Natural killer cell treated with Interleukin-12 subunit alpha and Interleukin-12 subunit beta and Interleukin-15 and Interleukin-18, amount 100 ng/mL, for 72 hours (primary cell): Measurements from ENCODE around the gene MRPS34. TPM values are rescaled to one million over a fixed set of nuclear protein-coding genes. Genes with fewer than 3 reads are reported as not detected.

Experiments used
- ATAC-seq, 2 donors: fragments of 150-1000 bp; cut with Tn5 transposase in 1 of 2; sonication (Bioruptor Pico), chemical (Tn5 transposase) in 1 of 2; 2 replicates each; pipeline ENCODE4 v1.10.0; 2021
- DNase-seq: peaks from one replicate; pipeline ENCODE4 v3.0.0; 2022; ENCODE audit warnings: low spot score
- H3K27ac Mint-ChIP-seq, 2 donors: 1 replicate in 1 of 2; 2 replicates in 1 of 2; pipeline ENCODE4 v1.8.0; 2022; ENCODE audit warnings: mixed read lengths in 2 of 2, mild to moderate bottlenecking in 1 of 2, moderate library complexity in 1 of 2
- H3K27me3 Mint-ChIP-seq, 2 donors: 1 replicate in 1 of 2; 2 replicates in 1 of 2; pipeline ENCODE4 v1.8.0; 2022; ENCODE audit warnings: mixed read lengths in 2 of 2
- H3K36me3 Mint-ChIP-seq: one replicate; pipeline ENCODE4 v1.8.0; 2022; ENCODE audit warnings: mixed read lengths
- H3K4me1 Mint-ChIP-seq, 2 donors: 1 replicate in 1 of 2; 2 replicates in 1 of 2; pipeline ENCODE4 v1.8.0; 2022; ENCODE audit warnings: low read depth in 2 of 2, mixed read lengths in 2 of 2, mild to moderate bottlenecking in 1 of 2
- H3K4me3 Mint-ChIP-seq: one replicate; pipeline ENCODE4 v1.8.0; 2022; ENCODE audit warnings: mixed read lengths
- H3K9me3 Mint-ChIP-seq: 2 replicates; pipeline ENCODE4 v1.8.0; 2022; ENCODE audit warnings: mixed read lengths
- total RNA-seq, 2 donors: library from RNA; stranded (reverse); gene quantifications; one replicate each; pipeline ENCODE4 v1.2.3, GENCODE V29; 2022

MRPS34 gene
- total RNA-seq, 2 donors from 2014 or later: 98.1 to 192 TPM

DNA sequence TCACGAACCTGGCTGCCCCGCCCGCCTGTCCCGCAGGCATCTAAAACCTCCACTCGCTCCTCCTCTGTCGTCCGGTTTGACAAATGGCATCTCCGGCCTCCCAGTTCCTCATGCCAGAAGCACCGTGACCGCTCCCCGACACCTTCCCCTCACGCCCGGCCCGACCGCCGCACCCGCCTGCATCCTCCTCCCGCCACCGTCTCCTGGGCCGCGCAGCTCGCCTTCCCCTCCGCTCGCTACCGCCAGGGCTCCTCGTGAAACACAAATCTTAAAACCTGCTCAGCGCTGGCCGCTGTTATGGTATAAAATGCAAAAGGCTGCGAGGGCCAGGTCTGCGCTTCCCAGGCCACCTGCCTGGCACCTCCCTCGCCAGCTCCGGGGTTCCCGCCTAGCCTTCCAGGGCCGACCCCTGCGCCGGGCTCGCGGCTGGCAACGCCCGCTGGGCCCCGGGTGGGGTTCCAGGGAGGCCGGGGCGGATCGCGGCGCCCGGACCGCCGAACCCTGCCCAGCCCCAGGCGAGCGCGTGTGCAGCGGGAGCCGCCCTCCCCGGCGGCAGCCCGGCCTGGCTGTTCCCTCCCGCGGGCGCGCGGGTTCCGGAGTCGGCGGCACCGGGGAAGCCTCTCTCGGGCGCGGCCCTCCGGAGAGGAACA is 8.9 kb upstream of the MRPS34 start:
- peaks cover 14 to 15% of the 10 kb centered on the region in 2 donors for H3K4me1 Mint-ChIP-seq
- H3K36me3 Mint-ChIP-seq: no peaks in the 10 kb centered on the region
- H3K9me3 Mint-ChIP-seq: no peaks in the 10 kb centered on the region
- no peaks in the 10 kb centered on the region for H3K27me3 Mint-ChIP-seq
- DNase-seq (no peak), ATAC-seq (peak in 1 of 2 donors; percentile 18)
- peak overlapping the region; percentile 37 to 61 for H3K27ac Mint-ChIP-seq
- H3K4me3 Mint-ChIP-seq: peak overlapping the region; percentile 94

DNA sequence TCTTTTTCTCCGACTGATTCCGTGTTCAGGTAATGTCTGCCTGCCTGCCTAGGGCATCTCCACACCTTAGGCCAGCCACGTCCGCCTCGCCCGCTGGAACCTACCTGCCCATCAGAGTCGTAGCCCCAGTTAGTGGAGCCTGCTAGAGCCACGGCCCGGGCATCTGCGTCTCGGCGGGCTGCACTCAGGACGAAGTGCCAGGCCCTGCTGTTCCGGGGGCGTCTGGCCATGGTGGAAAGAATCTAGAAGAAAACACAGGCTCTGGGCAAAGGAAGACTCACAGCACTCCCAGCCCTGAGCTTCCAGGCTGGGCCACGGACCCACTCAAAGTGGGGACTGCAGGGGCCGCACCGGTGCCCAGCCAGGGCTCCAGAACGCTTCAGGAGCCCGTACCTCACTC is 8.3 kb upstream of the MRPS34 start:
- Mint-ChIP-seq H3K9me3 (no peaks in the 10 kb centered on the region), H3K4me3 (peak overlapping the region; percentile 81), H3K36me3 (no peaks in the 10 kb centered on the region), H3K27me3 (no peaks in the 10 kb centered on the region), H3K4me1 (peaks cover 14 to 15% of the 10 kb centered on the region in 2 donors), H3K27ac (peak overlapping the region; percentile 37 to 61)
- DNase-seq (no peak), ATAC-seq (no peak)

DNA sequence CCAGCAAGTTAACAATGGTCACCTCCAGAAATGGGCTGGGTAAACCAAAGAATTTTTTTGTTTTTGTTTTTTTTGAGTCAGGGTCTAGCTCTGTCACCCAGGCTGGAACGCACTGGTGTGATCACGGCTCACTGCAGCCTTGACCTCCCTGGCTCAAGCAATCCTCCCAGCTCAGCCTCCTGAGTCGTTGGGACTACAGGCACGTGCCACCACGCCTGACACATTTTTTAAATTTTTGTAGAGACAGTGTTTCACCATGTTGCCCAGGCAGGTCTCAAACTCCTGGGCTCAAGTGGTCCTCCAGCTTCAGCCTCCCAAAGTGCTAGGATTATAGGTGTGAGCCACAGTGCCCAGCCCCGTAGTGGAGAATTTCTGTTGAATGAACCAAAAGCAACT is 7.7 kb upstream of the MRPS34 start:
- ATAC-seq: no peak
- DNase-seq: no peak
- Mint-ChIP-seq H3K4me3 (no peak overlapping the region), H3K27ac (no peak overlapping the region), H3K9me3 (no peaks in the 10 kb centered on the region), H3K27me3 (no peaks in the 10 kb centered on the region), H3K4me1 (peaks cover 14 to 15% of the 10 kb centered on the region in 2 donors), H3K36me3 (no peaks in the 10 kb centered on the region)

DNA sequence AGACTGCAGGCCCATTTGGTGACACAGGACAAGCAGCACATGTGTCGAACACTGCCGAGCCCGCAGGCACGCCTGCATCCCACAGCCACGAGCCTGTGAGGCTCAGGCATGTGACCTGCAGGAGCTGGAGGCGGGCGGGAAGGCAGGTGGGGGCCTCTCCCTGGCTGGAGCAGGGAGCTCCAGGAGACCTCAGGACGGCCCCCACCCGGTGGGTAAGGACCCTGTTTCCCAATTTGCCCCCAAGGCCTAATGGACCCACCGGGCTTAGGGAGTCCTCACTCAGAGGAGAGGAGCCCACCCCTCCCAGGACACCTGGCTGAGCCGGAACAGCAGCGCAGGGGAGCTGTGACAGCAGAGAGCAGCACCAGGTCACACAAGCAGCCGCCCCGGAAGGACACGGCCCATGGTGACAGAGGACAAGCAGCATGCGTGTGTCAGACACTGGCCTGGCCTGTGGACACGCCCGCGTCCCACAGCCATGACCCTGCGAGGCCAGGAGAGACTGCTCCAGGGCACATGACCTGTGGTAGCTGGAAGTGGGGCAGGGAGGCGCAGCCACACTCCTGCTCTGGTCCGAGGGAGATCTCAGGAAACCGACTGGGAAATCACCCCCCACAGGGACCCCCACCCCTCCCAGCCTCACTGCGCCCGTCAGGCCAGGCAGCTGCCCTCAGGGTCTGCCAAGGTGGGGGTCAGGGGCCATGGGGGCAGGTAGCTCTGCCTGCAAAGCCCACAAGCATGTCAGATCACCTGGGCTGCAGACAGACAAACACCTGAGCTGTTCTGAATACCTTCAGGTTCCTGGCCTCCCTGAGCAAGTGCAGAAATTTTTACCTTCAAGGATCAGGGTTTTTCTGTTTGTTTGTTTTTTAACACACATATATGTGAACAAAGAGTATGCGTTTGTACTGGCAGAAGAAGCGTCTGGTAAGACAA is 7.1 kb upstream of the MRPS34 start:
- peaks cover 11 to 14% of the 10 kb centered on the region in 2 donors for H3K4me1 Mint-ChIP-seq
- no peak for DNase-seq

DNA sequence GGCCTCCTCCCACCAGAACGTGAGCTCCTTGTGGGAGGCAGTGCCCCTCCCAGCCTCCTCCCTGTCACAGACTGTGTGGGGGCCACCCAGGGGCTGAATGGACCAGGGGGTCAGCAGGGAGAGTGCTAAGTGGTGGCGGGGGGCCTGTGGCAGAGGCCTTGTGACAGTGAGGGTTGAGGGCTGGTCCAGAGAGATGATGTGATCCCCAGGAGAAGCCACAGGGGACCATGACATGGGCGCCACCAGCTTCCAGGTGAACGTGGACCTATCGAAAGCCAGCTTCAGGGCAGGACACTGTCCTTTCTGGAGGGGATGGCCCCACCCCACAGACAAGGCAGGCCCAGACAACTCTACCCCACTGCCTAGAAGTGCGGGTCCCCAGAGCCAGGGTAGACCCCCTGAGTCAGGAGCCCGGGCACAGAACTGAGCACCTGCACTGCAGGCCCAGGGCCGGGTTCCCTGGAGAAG is 6.3 kb upstream of the MRPS34 start:
- Mint-ChIP-seq H3K27ac (no peak overlapping the region), H3K36me3 (no peaks in the 10 kb centered on the region), H3K9me3 (no peaks in the 10 kb centered on the region), H3K4me1 (peaks cover 10 to 14% of the 10 kb centered on the region in 2 donors), H3K4me3 (no peak overlapping the region), H3K27me3 (no peaks in the 10 kb centered on the region)
- ATAC-seq: no peak
- no peak for DNase-seq

More for the DNA sequence above, 7.1 kb upstream of the MRPS34 start:
- Mint-ChIP-seq H3K36me3 (no peaks in the 10 kb centered on the region), H3K27me3 (no peaks in the 10 kb centered on the region), H3K9me3 (no peaks in the 10 kb centered on the region), H3K4me3 (no peak overlapping the region), H3K27ac (no peak overlapping the region)
- no peak for ATAC-seq

DNA sequence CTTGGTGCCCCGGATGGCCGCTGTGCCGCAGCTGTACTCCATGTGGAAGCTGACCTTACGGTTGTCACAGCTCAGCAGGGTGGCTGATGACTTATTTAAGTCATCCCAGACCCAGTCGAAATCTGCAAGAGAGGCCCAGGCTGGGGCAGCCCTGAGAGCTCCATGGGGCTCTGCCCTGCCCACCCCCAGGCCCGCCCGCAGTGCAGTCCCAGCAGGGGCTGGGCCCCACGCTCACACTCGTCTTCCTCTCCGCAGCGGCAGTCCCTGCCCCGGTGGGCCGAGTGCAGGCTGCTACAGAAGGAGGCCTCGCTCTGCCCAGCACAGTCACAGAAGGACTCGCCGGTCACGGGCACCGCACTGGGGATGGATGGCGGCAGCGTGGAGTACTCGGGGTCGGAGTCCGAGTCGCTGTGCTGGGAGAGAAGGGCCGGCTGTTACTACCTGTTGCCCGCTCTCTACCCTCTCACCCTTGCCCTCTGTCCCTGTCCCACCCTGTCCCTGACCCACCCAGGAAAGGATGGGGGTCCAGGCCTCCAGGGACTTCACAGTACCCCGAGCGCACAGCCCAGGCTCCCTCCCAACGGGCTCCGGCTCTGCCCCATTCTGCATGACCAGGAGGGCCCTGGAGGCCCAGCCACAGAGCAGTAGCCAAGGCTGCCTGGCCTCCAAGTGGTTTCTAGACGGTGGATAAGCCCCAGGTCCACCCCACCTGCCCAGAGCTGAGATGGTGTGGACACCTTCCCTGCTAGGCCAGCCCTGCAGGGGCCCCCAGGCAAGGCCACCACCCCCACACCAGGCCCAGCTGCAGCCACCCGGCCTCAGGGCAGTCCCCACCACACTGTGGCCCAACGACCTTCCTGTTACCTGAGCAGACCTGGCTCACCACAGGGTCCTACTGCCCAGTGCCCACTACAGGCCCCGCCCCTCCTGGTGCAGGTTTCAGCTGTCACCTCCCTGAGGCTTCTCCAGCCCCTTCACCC is 5.6 kb upstream of the MRPS34 start:
- DNase-seq: no peak
- H3K4me1 Mint-ChIP-seq: peaks cover 10 to 14% of the 10 kb centered on the region in 2 donors
- ATAC-seq: no peak
- H3K27ac Mint-ChIP-seq: no peak overlapping the region
- no peaks in the 10 kb centered on the region for H3K27me3 Mint-ChIP-seq
- no peaks in the 10 kb centered on the region for H3K36me3 Mint-ChIP-seq
- H3K4me3 Mint-ChIP-seq: no peak overlapping the region
- no peaks in the 10 kb centered on the region for H3K9me3 Mint-ChIP-seq

GRCh38 chr16:1777375-1778199 is 4.7 kb upstream of the MRPS34 start:
- Mint-ChIP-seq H3K4me1 (peaks cover 10% of the 10 kb centered on the region in 2 donors), H3K27me3 (no peaks in the 10 kb centered on the region), H3K4me3 (no peak overlapping the region), H3K36me3 (no peaks in the 10 kb centered on the region), H3K9me3 (no peaks in the 10 kb centered on the region), H3K27ac (no peak overlapping the region)
- no peak for ATAC-seq
- no peak for DNase-seq

GRCh38 chr16:1776991-1777374 is 4.0 kb upstream of the MRPS34 start:
- peaks cover 4% of the 10 kb centered on the region for H3K36me3 Mint-ChIP-seq
- peaks cover 15% of the 10 kb centered on the region in 2 donors for H3K4me1 Mint-ChIP-seq
- ATAC-seq: no peak
- DNase-seq: no peak
- H3K9me3 Mint-ChIP-seq: no peaks in the 10 kb centered on the region
- no peak overlapping the region for H3K4me3 Mint-ChIP-seq
- no peak overlapping the region for H3K27ac Mint-ChIP-seq
- H3K27me3 Mint-ChIP-seq: no peaks in the 10 kb centered on the region

- DNase-seq (no peak), ATAC-seq (no peak)
- Mint-ChIP-seq H3K9me3 (no peaks in the 10 kb centered on the region), H3K4me1 (peaks cover 15 to 16% of the 10 kb centered on the region in 2 donors), H3K36me3 (peaks cover 6% of the 10 kb centered on the region), H3K27ac (no peak overlapping the region), H3K27me3 (no peaks in the 10 kb centered on the region), H3K4me3 (no peak overlapping the region)
Measured at GRCh38 chr16:1776672-1776955, 3.7 kb upstream of the MRPS34 start.

DNA sequence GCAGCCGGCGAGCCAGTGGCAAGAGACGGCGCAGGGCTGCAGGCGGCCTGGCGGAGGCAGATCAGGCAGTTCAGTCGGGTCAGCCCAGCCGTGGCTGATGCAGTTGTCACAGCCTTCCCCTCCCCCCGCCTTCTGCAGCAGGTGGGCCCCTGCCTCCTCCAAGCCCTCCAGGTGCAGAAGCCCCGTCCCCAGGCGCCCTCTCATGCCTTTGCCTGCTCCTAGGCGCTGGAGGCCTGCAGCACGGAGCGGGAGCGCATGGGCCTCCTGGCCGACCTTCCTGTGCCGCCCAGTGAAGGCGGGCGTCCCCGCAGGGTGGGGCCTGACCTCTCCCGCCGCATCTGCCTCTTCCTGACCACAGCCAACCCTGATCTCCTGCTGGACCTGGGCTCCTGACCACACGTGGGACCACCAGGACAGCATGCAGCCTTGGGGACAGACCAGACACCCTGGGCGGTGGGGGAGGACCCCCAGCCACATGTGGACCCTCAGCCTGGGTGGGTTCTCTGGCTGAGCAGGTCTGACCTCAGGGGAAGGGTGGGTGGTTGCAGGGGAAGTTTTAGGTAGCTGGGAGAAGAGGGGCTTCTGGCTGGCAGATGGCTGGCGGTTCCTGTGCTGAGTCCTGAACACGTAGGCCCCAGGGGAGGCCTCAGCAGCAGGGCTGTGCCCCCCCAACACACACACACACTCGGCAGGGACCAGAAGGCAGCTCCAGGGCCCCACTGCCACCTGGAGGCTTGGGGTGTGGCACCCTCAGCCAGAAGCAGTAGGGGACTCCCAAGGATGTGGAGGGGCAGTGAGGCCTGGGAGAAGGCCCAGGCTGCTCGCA is 3.1 kb upstream of the MRPS34 start:
- Mint-ChIP-seq H3K27me3 (no peaks in the 10 kb centered on the region), H3K4me3 (no peak overlapping the region), H3K9me3 (no peaks in the 10 kb centered on the region), H3K4me1 (peaks cover 10 to 12% of the 10 kb centered on the region in 2 donors), H3K27ac (no peak overlapping the region), H3K36me3 (peaks cover 6% of the 10 kb centered on the region)
- DNase-seq (no peak), ATAC-seq (no peak)

DNA sequence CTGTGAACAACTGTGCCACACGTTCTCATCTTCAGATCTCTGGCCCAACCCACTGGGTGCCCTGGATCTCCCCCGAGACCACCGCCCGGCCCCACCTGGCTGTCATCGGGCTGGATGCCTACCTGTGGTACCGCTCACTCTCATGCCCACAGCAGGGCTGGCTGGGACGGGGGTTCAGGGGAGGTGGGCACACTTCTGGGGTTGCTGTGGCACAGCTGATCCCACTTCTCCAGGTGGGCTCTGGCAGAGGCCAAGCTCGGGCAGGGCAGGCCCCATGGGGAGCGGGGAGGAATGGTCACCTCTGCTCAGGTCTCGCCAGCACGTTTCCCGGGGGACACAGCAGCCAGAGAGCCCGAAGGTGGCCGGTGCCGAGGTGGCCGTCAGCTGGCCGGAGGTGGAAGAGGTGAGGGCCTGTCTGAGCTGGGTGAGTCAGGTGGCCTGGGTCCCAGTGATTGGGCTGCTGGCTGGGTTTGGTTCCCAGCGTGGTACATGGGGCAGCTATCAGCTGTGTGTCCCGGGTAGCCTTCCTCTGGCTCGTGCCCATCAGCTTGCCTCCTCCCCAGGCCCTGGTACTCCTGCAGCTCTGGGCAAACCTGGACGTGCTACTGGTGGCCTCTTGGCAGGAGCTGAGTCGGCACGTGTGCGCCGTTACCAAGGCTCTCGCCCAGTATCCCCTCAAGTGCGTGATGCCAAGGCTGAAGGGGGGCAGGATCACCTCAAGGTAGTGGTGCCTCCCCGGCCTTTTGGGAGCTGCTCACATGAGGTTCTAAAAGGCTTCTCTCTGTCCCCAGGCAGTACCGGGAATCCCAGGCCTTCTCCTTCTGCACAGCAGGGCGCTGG is 2.3 kb upstream of the MRPS34 start:
- no peak overlapping the region for H3K27ac Mint-ChIP-seq
- no peak overlapping the region for H3K4me3 Mint-ChIP-seq
- peaks cover 10 to 11% of the 10 kb centered on the region in 2 donors for H3K4me1 Mint-ChIP-seq

DNA sequence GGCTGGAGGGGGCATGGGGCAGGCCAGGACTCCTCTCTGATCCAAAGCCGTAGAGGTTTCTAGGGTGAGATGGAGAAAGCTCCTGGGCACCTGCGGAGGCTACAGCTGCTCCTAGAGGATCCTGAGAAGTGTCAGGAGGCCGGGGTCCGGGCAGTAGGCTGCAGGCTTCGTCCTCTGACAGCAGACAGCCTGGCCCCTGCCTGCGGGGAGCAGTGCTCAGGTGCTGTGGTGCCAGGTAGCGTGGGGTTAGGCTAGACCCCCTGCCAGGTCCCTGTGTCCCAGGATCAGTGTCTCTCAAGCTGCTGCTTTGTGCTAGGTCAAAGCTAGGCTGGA is 1.5 kb upstream of the MRPS34 start:
- no peak for DNase-seq
- H3K9me3 Mint-ChIP-seq: no peaks in the 10 kb centered on the region
- ATAC-seq: no peak
- H3K4me1 Mint-ChIP-seq: peaks cover 11 to 12% of the 10 kb centered on the region in 2 donors
- no peak overlapping the region for H3K27ac Mint-ChIP-seq
- H3K4me3 Mint-ChIP-seq: no peak overlapping the region
- H3K36me3 Mint-ChIP-seq: peaks cover 6% of the 10 kb centered on the region
- no peaks in the 10 kb centered on the region for H3K27me3 Mint-ChIP-seq

More for the DNA sequence above, 2.3 kb upstream of the MRPS34 start:
- DNase-seq (no peak), ATAC-seq (no peak)
- Mint-ChIP-seq H3K27me3 (no peaks in the 10 kb centered on the region), H3K36me3 (peaks cover 6% of the 10 kb centered on the region), H3K9me3 (no peaks in the 10 kb centered on the region)
